GM12892 (cell line): ENCODE measurements around the gene CHCHD3.
"Not testable (repeated sequence)": the region's sequence is repeated elsewhere in the genome, so short reads cannot be mapped to it uniquely, and the experiment has no call there.

ENCODE experiments used
- DNase-seq: peaks from one replicate; pipeline ENCODE4 v3.0.0; 2011; ENCODE audit not compliant: insufficient read length
- FAIRE-seq: peaks from 2 replicates; lab custom pipeline; 2011; peaks lifted over from hg19 to GRCh38; lab: Jason Lieb, UNC
- POLR2A ChIP-seq: IDR thresholded peaks from 2 replicates; pipeline ENCODE4 v1.6.1; 2011; ENCODE audit warnings: low read depth, low read length, control low read depth
- POLR2AphosphoS5 ChIP-seq: IDR thresholded peaks from 2 replicates; pipeline ENCODE4 v1.6.1; 2011; ENCODE audit warnings: low read depth, low read length, control low read depth
- TAF1 ChIP-seq: IDR thresholded peaks from 2 replicates; pipeline ENCODE4 v1.6.1; 2011; ENCODE audit warnings: low read depth, mild to moderate bottlenecking, control low read depth, low read length, borderline replicate concordance

CHCHD3 gene

DNA sequence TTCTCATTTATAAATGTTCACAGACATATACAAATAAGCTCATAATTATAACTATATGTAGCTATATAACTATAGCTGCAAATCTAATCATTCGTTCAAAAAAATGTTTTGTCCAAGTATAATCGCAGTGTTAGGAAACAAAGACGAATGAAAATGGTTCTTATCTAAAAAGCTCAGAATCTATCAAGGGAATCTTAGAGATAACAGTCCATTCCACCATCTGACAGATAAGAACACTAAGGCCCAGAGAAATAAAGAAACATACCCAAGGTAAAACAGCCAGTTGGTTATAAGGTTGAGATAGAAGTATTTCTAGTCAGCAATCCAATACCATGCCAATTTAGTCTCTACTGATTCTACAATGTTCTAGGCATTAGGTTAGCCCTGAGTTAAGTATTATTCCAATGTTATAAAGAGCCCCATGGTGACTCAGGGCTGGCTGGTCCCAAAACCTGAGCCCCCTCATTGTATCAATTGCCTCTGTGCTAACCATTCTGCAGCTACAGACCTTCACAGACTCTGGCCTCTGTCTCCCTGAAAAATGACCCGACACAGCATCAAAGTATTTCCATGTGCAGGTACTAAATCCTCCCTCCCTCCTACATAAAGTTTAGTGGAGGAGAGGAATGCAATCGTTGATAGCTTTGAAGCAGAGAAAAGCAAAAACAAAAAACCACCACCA is 30.0 kb downstream of the CHCHD3 start:
- FAIRE-seq (no peak), DNase-seq (no peak)
- TF ChIP-seq TAF1 (no peak), POLR2AphosphoS5 (no peak), POLR2A (no peak)

DNA sequence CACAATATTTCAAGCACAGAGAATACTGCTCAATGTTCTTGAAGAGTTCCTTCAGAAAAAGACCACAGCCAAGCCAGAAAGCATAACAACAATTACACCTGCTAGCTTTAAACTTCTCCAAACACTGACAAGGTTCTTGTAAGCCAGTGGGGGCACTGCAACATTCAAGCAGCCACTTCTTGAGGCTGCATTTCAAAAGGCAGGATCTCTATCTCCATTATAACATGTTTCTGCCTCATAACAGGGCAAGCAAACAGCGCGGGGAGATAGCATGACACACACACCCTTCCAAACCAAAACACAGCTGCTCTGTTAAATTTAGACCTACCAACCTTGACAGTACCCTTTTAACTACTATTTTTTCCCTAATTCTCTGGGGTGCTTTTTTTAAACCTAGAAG is 30.8 kb downstream of the CHCHD3 start:
- TF ChIP-seq TAF1 (no peak), POLR2A (no peak), POLR2AphosphoS5 (no peak)
- no peak for DNase-seq
- no peak for FAIRE-seq

DNA sequence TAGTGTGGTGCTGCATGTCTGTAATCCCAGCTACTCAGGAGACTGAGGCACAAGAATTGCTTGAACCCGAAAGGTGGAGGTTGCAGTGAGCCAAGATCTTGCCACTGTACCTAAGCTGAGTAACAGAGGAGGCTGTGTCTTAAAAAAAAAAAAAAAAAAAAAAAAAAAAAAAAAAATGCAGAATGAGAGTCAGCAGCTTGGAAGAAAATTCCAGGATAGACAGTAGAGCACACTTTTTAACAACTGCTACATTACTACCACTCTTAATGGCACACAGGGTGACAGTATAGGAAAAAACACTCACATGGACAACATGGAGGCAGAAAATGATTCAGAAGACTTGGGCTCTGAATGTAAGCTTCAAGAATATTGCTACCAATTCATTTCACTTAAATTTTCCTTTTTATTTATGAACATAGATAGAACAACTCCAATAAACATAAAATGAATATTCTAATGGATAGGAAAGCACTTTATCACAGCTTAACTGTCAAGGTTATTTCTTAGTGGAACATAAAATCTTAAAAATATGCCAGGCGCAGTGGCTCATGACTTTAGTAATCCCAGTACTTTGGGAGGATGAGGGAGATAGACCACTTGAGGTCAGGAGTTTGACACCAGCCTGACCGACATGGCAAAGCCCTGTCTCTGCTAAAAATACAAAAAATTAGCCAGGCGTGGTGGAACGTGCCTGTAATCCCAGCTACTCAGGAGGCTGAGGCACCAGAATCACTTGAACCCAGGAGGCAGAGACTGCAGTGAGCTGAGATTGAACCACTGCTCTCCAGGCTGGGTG is 31.5 kb downstream of the CHCHD3 start:
- TF ChIP-seq POLR2AphosphoS5: no peak
- TF ChIP-seq TAF1: no peak
- TF ChIP-seq POLR2A: no peak
- FAIRE-seq (no peak), DNase-seq (no peak)

DNA sequence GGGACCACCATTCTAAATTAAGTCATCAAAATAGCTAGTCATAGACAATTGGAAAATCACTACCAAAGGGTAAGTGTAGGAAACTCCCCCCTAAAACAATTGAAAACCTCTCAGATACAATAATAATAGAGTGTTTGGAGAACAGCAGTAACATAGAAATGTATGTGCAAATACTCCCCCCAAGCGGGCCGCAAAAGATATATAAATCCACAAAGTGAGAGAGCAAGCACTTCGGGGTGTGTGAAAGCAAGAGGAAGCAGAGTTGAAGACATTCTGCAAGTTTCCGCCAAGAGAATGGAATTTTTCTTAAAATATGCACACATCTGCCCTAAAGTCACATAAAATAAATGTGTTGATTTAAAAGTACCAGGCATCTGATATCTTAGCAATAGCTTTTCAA is 33.3 kb downstream of the CHCHD3 start:
- no peak for FAIRE-seq
- DNase-seq: no peak
- TF ChIP-seq TAF1: no peak
- no peak for TF ChIP-seq POLR2A
- TF ChIP-seq POLR2AphosphoS5: no peak

DNA sequence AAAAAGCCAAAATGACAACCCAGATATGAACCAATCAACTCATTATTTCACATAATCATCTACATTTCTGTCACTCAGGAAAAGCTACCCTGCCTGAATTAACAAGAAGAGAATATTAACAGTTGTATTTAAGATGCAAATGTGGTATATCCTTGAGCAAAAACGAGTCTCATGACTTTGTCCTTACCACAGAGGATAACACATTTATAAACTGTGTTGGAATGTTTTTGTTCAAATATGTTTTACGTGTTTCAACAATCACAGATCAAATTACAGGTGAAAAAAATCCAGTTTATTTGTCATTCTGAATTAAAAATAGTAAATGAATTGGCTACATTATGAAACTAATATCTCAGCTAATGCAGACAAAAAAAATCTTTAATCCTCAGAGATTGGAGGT is 34.6 kb downstream of the CHCHD3 start:
- no peak for FAIRE-seq
- no peak for DNase-seq

DNA sequence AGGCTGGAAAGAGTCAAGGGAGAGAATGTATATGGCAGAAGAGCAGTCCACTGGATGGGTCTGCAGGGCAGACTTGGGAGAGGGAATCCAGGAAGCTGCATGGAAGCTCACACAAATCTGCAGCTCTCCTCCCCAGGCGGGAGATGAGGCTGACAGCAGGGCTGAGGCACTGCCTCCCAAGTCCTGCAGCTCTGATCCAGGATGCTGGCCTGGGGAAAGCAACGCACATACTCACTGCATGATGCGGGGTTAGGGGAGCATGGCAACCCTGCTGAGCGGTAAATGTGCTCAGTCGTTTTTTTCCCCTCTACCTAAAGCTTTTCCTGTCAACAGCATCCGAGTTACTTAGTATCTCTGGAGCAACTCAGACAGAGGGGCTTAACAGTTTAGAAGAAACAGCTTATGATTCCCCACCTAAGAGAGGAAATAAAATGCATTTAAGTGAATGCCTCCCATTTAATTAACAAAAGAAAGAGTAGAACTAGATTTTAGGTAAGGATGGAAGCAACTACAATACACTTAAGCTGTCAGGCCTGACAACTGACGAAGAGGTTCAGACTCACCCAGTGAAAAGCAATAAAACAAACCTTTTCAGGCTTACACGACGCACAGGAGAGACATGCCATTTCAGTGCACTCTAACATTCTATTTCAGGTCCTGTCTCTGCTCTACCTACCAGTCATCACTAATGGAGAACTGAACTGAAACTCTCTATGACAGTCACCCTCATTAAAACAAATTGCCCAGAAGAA is 37.0 kb downstream of the CHCHD3 start:
- DNase-seq (no peak), FAIRE-seq (peak; percentile 30)
- TF ChIP-seq POLR2AphosphoS5 (no peak), POLR2A (no peak), TAF1 (no peak)

More for the DNA sequence above, 34.6 kb downstream of the CHCHD3 start:
- TF ChIP-seq POLR2AphosphoS5: no peak
- no peak for TF ChIP-seq POLR2A
- no peak for TF ChIP-seq TAF1

GRCh38 chr7:133040674-133041073 is 41.2 kb downstream of the CHCHD3 start:
- FAIRE-seq (peak; percentile 21), DNase-seq (no peak)
- TF ChIP-seq POLR2AphosphoS5: no peak
- TF ChIP-seq POLR2A: no peak
- no peak for TF ChIP-seq TAF1

GRCh38 chr7:133040178-133040577 is 41.7 kb downstream of the CHCHD3 start:
- FAIRE-seq (no peak), DNase-seq (no peak)
- no peak for TF ChIP-seq POLR2A
- no peak for TF ChIP-seq POLR2AphosphoS5
- no peak for TF ChIP-seq TAF1

- DNase-seq: no peak
- no peak for FAIRE-seq
- TF ChIP-seq POLR2A (no peak), TAF1 (no peak), POLR2AphosphoS5 (no peak)
Measured at GRCh38 chr7:133039614-133040013, 42.3 kb downstream of the CHCHD3 start.

GRCh38 chr7:133036289-133036688 is 45.6 kb downstream of the CHCHD3 start:
- FAIRE-seq: no peak
- TF ChIP-seq TAF1 (no peak), POLR2A (no peak), POLR2AphosphoS5 (no peak)

DNA sequence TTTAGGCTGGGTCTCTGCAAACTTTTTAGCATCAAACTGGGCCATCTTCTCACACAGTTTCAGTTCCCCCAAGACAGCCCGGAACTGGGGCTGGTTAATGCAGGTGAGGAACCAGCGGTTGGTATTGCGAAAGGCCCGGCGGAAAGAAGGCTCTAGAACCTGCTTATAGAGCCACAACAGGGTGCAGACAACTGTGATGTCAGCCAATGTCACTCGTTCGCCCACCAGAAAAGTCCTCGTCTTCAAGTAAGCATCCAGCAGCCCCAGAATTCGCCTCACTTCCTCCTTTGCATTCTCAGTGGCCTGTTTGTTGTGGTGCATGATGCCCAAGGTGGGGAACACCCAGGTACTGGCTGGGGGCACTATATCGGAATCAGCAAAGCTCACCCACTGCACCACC is 46.6 kb downstream of the CHCHD3 start:
- not testable (repeated sequence) for DNase-seq
- FAIRE-seq: peak; percentile 89

More at GRCh38 chr7:133036289-133036688, 45.6 kb downstream of the CHCHD3 start:
- no peak for DNase-seq

- FAIRE-seq: no peak
- TF ChIP-seq POLR2AphosphoS5 (no peak), POLR2A (no peak), TAF1 (no peak)
- no peak for DNase-seq
Measured at GRCh38 chr7:133030346-133030745, 51.5 kb downstream of the CHCHD3 start.
